Stimulated activated CD8-positive, alpha-beta memory T cell treated with anti-CD3 and anti-CD28 coated beads, Interleukin-7, amount 100 ng/mL, for 4 hours (primary cell): ENCODE data around the gene SORCS3.

ENCODE experiments used
- DNase-seq, 2 donors: peaks; one replicate each; pipeline ENCODE4 v3.0.0-alpha.2; 2020; ENCODE audit warnings: low read depth in 2 of 2

Gene SORCS3

DNA sequence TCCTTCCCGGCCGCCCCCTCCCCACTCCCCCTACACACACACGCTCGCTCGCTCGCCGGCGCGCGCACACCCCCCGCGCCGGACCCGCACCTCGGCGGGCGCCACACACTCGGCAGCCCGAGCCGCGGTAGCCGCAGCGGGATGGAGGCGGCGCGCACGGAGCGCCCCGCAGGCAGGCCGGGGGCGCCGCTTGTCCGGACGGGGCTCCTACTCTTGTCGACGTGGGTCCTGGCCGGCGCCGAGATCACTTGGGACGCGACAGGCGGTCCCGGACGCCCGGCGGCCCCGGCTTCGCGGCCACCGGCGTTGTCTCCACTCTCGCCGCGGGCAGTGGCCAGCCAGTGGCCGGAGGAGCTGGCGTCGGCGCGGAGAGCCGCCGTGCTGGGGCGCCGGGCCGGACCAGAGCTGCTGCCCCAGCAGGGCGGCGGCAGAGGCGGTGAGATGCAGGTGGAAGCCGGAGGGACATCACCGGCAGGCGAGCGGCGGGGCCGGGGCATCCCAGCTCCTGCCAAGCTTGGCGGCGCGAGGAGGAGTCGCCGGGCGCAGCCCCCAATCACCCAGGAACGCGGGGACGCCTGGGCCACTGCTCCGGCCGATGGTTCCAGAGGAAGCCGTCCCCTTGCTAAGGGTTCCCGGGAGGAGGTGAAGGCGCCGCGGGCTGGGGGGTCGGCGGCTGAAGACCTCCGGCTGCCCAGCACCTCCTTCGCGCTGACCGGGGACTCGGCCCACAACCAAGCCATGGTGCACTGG, at the start of gene SORCS3:
Gene SORCS3, plus strand, starts transcription at position 104 of the 750 bp plus-strand sequence.
- DNase-seq: no peak

DNA sequence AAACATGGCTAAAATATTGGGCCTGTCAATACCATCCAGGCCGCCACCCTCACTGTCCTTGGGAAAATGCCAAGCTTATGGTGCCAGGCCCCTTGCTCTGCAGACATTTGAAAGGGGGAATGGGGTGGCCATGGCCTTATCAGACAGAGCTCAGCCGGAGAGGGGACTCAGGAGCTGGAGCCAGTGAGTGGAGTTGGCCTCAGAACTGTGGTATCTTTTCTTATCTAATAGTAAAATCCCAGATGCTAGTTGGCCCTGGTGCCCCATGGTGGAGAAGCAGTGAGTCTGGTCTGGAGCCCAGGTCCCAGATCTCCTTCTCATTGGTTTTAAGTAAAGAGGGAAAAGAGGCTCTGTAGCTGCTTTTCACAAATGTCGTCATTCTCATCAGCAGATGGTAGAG, 49.6 kb upstream of the SORCS3 start:
- no peak for DNase-seq

GRCh38 chr10:104601166-104601565, 39.9 kb upstream of the SORCS3 start:
- DNase-seq: no peak

- no peak for DNase-seq
Observed at GRCh38 chr10:104608091-104608828, 32.8 kb upstream of the SORCS3 start.

- no peak for DNase-seq
Observed at GRCh38 chr10:104612571-104613205, 28.4 kb upstream of the SORCS3 start.

- no peak for DNase-seq
Observed at GRCh38 chr10:104613406-104613805, 27.7 kb upstream of the SORCS3 start.

DNA sequence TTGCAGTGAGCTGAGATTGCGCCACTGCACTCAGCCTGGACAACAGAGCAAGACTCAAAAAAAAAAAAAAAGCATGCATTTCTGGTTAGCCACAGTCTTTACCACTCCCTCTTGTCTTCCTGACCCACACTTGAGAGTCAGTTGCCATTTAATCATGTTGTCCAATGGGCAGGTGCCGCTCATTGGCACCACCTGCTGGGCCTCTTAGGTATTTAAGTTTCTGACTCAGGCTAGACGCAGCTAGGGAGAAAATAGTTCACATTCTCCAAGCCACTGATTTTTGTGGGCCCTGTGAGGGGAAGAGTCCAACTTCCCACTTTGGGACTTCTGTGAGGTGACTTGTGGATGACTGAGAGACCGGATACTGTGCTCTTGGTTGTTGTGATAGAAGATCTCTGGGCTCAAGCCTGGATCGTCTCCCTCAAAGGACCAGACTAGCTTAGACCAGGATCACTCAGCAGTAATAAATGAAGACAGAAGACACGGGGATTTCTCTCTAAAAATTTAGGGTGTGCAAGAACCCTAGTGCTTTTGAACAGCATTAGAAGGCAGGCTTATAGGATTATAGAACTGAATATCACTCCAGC, 26.8 kb upstream of the SORCS3 start:
- DNase-seq: no peak

GRCh38 chr10:104615136-104615535, 26.0 kb upstream of the SORCS3 start:
- DNase-seq: no peak

DNA sequence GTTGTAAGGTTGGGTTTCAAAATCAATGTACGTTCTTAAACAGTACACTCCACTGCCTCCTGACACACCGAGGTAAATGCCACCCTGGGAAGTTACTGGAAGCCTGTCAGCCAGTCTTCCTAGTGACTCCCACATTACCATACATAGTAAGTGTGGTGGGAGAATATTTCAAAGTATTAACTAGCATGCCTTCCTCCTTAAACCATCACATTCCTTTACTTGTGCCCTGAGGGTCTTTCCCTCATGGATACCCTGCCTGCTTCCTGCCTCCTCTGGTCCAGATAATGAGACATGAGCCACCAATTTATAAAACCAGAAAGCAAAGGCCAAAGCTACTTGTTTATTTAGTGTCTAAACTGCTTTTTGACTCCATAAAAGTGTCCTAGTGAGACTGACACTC, 23.3 kb upstream of the SORCS3 start:
- DNase-seq: no peak

GRCh38 chr10:104622175-104622574, 18.9 kb upstream of the SORCS3 start:
- DNase-seq: no peak

GRCh38 chr10:104622598-104623209, 18.4 kb upstream of the SORCS3 start:
- no peak for DNase-seq

- no peak for DNase-seq
Observed at GRCh38 chr10:104630731-104631130, 10.4 kb upstream of the SORCS3 start.

DNA sequence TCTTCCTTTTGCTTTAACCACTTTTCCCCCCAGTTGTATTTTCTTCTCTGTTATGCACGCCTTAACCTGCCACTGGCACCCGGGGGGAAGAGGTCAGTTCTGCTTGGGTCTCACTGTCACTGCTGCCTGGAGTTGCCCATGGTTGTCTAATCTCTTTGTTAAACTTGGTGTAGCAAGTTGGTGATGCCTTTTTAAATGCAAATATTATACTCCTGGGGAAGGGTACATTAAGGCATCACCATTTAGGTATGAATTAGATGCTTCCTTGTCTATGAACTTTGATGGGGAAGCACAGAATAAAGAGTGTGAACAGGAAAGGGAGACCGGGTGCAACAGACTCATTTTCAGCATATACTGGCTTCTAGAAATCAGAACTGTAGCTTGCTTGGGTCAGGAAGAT, 9.1 kb upstream of the SORCS3 start:
- no peak for DNase-seq

GRCh38 chr10:104638861-104639589, 2.1 kb upstream of the SORCS3 start:
- DNase-seq: no peak

DNA sequence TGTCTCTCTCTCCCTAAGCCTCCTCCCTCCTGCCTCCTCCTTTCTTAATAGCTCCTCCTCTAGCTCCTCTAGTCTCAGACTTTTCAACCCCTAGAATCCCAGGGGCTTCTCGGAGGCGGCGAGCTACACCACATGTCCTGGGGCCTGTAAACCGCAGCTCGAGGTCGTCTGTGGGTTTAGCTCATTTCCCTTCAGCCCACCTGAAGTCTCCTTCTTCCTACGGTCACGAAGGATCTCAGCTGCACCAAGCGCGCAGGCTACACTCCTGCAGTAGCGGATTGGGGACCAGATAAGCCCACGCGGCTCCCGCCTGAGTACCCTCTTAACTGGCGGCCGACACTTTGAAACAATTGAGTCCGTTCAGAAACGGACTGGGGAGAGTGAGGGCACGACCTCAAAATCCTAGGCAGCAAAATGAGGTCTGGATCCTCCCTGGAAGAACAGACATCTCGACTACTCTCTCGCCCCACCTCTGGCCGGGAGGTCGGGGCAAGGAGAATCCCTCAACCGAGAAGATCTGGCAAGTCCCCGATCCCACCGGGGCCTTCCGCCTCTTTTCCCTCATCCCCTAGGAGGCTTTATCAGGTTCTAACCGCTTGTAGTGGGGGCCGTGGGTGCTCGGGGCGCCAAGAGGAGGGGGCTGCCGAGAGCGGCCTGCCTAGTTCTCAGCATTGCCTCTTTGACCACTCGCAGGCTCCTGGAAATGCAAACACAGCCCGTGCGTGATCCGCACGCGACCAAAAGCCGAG, 1.3 kb upstream of the SORCS3 start:
- DNase-seq: no peak

GRCh38 chr10:104640339-104641186, 527 bp upstream of the SORCS3 start:
- DNase-seq: no peak

DNA sequence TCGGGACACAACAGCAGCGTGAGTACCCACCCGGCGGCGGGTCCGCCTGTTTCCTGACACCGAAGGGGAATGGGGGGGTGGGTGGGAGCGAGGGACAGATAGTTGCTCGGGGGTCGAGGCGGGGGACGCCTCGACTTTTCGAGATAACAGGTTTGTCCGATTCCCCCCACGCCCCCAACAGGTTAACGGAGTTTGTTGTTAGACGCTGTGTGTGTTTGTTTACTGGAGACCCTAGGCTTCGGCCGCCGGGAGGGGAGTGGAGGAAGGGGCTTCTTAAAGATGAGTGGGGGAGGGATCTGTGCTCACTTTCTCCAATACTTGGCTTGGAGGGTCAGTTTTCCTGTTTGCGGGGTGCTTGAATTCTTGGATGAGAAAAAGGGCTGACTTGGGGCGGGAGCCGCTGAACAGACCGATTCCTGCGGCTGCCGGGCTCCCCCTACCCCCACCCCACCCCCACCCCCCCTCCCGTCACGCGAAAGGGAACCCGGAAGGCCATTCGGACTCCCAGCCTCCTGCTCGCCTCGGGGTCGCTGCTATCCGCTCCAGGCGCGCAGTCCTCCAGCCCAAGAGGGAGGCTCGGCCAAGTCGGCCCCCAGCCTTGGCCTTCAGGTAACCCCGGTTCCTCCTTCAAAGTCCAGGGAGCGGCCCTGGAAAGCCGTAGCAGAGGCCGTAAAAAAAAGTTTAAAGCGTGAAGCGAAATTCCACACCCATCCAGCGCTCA, 1.0 kb downstream of the SORCS3 start:
- DNase-seq: no peak

- DNase-seq: no peak
Observed at GRCh38 chr10:104642658-104643302, 1.7 kb downstream of the SORCS3 start.

DNA sequence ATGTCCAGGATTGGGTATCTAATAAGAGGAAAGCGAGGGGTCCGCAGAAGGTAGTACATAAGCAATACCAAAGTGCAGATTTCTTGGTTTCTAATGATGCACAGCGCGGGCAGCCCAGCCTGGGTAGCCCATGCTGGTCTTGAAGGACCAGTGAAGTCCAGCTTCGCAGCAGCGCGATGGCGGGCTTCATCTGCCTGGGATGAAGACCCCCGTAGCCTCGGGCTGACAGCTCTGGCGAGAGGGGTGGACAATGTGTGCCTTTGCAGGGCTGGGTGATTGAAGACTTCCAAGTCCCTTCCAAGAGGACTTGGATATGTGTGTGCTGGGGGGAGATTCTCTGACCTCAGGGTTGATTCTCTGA, 2.2 kb downstream of the SORCS3 start:
- no peak for DNase-seq
